SU-DHL-6 (cell line): ENCODE measurements around the gene LONRF2.

ENCODE experiments used
- H2AFZ ChIP-seq: fragments of 200-600 bp; sonication (generic); 2 replicates; pipeline ENCODE4 v1.6.1; 2014; ENCODE audit warnings: low read depth, mild to moderate bottlenecking, moderate library complexity, mixed read lengths, antibody characterized with exemption, low read length; ENCODE audit not compliant: severe bottlenecking
- H3F3A ChIP-seq: fragments of 200-600 bp; shearing (Covaris generic); 2 replicates; pipeline ENCODE4 v1.6.0; 2016; ENCODE audit warnings: antibody characterized with exemption, mild to moderate bottlenecking; ENCODE audit not compliant: insufficient read depth
- H3K27ac ChIP-seq: fragments of 200-600 bp; sonication (generic); 2 replicates; pipeline ENCODE4 v1.5.1; 2016; ENCODE audit warnings: low read depth, mild to moderate bottlenecking, low read length, moderate library complexity, mixed read lengths
- H3K27me3 ChIP-seq: fragments of 200-600 bp; sonication (generic), shearing (Covaris generic); 2 replicates; pipeline ENCODE4 v1.6.0; 2014; ENCODE audit warnings: mild to moderate bottlenecking, low read length
- H3K36me3 ChIP-seq: fragments of 200-600 bp; sonication (generic); 2 replicates; pipeline ENCODE4 v1.6.1; 2014; ENCODE audit warnings: mild to moderate bottlenecking, low read length, mixed read lengths
- H3K4me2 ChIP-seq: fragments of 300-600, 200-600 bp; shearing (Covaris generic), sonication (generic); 2 replicates; pipeline ENCODE4 v1.6.0; 2014; ENCODE audit warnings: low read length, low read depth, mild to moderate bottlenecking; ENCODE audit not compliant: poor library complexity, severe bottlenecking
- H3K4me3 ChIP-seq: fragments of 200-600 bp; sonication (generic); 2 replicates; pipeline ENCODE4 v1.5.1; 2014; ENCODE audit warnings: antibody characterized with exemption, low read length, mild to moderate bottlenecking, mixed read lengths; ENCODE audit not compliant: insufficient read depth, poor library complexity, severe bottlenecking
- H3K79me2 ChIP-seq: fragments of 200-600 bp; sonication (generic); 2 replicates; pipeline ENCODE4 v1.6.1; 2014; ENCODE audit warnings: mild to moderate bottlenecking, low read length, moderate library complexity; ENCODE audit not compliant: insufficient read depth
- H3K9ac ChIP-seq: fragments of 200-600 bp; sonication (generic); 2 replicates; pipeline ENCODE4 v1.7.0; 2014; ENCODE audit warnings: mild to moderate bottlenecking, low read length
- H3K9me2 ChIP-seq: fragments of 200-600 bp; sonication (generic); replicated peaks from 2 replicates; pipeline ENCODE4 v1.6.1; 2014; ENCODE audit warnings: low read length; ENCODE audit not compliant: insufficient read depth
- H3K9me3 ChIP-seq: fragments of 200-600 bp; sonication (generic); 2 replicates; pipeline ENCODE4 v1.6.1; 2014; ENCODE audit warnings: low read length, mixed read lengths; ENCODE audit not compliant: insufficient read depth
- H4K20me1 ChIP-seq: fragments of 200-600 bp; sonication (generic); 2 replicates; pipeline ENCODE4 v1.6.1; 2014; ENCODE audit warnings: low read depth, mild to moderate bottlenecking, antibody characterized with exemption, low read length, moderate library complexity, mixed read lengths
- CTCF ChIP-seq: fragments of 200-600 bp; sonication (generic); IDR thresholded peaks from one replicate; pipeline ENCODE4 v1.5.1; 2017; ENCODE audit warnings: antibody characterized with exemption, mild to moderate bottlenecking, low read length, moderate library complexity; ENCODE audit not compliant: insufficient read depth, poor library complexity, severe bottlenecking
- EZH2phosphoT487 ChIP-seq: fragments of 200-600 bp; sonication (generic), shearing (Covaris generic); conservative IDR thresholded peaks from 2 replicates; pipeline ENCODE4 v1.6.1; 2018; ENCODE audit warnings: mild to moderate bottlenecking, antibody characterized with exemption, low read length, moderate library complexity, mixed read lengths

LONRF2 gene

DNA sequence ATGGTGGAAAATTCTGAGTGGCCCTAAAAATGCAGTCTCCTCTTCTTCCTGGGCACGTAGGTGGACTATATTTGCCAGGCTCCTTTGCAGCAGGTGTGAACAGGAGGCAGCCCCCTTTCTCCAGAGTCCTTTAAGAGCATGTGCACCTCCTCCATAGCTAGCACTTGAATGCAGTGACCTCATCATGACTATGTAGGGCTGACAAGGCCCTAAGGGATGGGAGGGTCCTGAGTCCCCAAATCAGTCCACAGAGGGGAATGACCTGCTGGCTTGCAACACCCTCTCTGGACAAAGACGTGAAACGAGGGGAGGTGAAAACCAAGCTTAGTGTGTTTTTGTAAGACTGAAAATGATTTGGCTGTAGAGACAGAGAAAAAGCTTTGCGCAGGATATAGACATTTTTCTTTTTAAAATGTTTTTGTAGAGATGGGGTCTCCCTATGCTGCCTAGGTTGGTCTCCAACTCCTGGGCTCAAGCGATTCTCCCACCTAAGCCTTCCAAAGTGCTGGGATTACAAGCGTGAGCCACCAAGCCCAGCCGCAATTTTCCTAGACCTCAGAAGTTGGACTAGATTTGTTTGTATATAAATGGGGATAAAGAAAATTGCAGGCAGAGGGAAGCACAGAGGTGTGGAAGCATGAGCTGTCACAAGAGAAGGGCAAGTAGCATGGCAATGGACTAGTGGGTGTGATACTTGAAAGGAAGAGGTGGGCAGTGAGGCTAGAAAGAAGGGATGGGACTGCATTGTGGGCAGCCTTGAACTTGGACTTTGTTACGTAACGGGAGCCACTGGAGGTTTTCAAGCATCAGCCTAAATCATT, 28.8 kb downstream of the LONRF2 start:
- Histone ChIP-seq H3K36me3 (no peaks in the 10 kb centered on the region), H3K4me3 (no peak overlapping the region)

GRCh38 chr2:100292022-100292580, 30.2 kb downstream of the LONRF2 start:
- no peak overlapping the region for H3K9ac ChIP-seq
- no peaks in the 10 kb centered on the region for H3F3A ChIP-seq
- no peak overlapping the region for H3K27ac ChIP-seq
- no peaks in the 10 kb centered on the region for H3K9me2 ChIP-seq
- no peaks in the 10 kb centered on the region for H3K9me3 ChIP-seq
- H2AFZ ChIP-seq: no peak overlapping the region
- TF ChIP-seq EZH2phosphoT487 (no peak), CTCF (no peak)
- H3K4me3 ChIP-seq: no peak overlapping the region
- H3K4me2 ChIP-seq: no peak overlapping the region
- H3K79me2 ChIP-seq: no peaks in the 10 kb centered on the region
- no peaks in the 10 kb centered on the region for H4K20me1 ChIP-seq
- H3K36me3 ChIP-seq: no peaks in the 10 kb centered on the region
- H3K27me3 ChIP-seq: no peaks in the 10 kb centered on the region

More for the DNA sequence above, 28.8 kb downstream of the LONRF2 start:
- Histone ChIP-seq H2AFZ (no peak overlapping the region), H3K9me3 (no peaks in the 10 kb centered on the region), H3K79me2 (no peaks in the 10 kb centered on the region), H3K27ac (no peak overlapping the region), H4K20me1 (no peaks in the 10 kb centered on the region), H3K4me2 (no peak overlapping the region), H3K9ac (no peak overlapping the region), H3K9me2 (no peaks in the 10 kb centered on the region), H3F3A (no peaks in the 10 kb centered on the region), H3K27me3 (no peaks in the 10 kb centered on the region)
- TF ChIP-seq CTCF: no peak
- TF ChIP-seq EZH2phosphoT487: no peak

- no peak overlapping the region for H3K4me2 ChIP-seq
- H3K9ac ChIP-seq: no peak overlapping the region
Measured at GRCh38 chr2:100291152-100291970, 30.9 kb downstream of the LONRF2 start.

More at GRCh38 chr2:100291152-100291970, 30.9 kb downstream of the LONRF2 start:
- H2AFZ ChIP-seq: no peak overlapping the region
- no peak overlapping the region for H3K27ac ChIP-seq
- H3K9me2 ChIP-seq: no peaks in the 10 kb centered on the region
- H3K79me2 ChIP-seq: no peaks in the 10 kb centered on the region
- H3K27me3 ChIP-seq: no peaks in the 10 kb centered on the region
- H3K36me3 ChIP-seq: no peaks in the 10 kb centered on the region
- H4K20me1 ChIP-seq: no peaks in the 10 kb centered on the region
- no peak for TF ChIP-seq CTCF
- TF ChIP-seq EZH2phosphoT487: no peak
- no peaks in the 10 kb centered on the region for H3F3A ChIP-seq
- H3K4me3 ChIP-seq: no peak overlapping the region
- H3K9me3 ChIP-seq: no peaks in the 10 kb centered on the region
